Calu3 (cell line): Measurements from ENCODE around the gene ELMO3. TPM values are rescaled to one million over a fixed set of nuclear protein-coding genes. Genes with fewer than 3 reads are reported as not detected.
A peak's percentile ranks its signal among the peaks of the same experiment; 100 is the strongest.

Experiments used
- Bru-seq: library from RNA; stranded (reverse); fragments of 400-500 nt; gene quantifications from one replicate; lab custom pipeline; 2021; lab: Mats Ljungman, UMichigan
- BruChase-seq, 2 experiments: library from RNA; stranded (reverse); fragments of 400-500 nt; gene quantifications; one replicate each; lab custom pipeline; 2021; lab: Mats Ljungman, UMichigan
- BruUV-seq: library from RNA; stranded (reverse); fragments of 400-500 nt; replicated peaks from 2 replicates; lab custom pipeline; 2021; lab: Mats Ljungman, UMichigan
- CTCF ChIA-PET: fragments of 300-600 bp; sonication (Branson Sonifier 250); formaldehyde crosslinking; loops from one replicate; lab custom pipeline; 2022; ENCODE audit warnings: antibody characterized with exemption; lab: Charles Lee
- DNase-seq: peaks from one replicate; pipeline ENCODE4 v3.0.0; 2022
- H3K27ac Mint-ChIP-seq: one replicate; pipeline ENCODE4 v1.8.0; 2022; ENCODE audit warnings: mixed read lengths; ENCODE audit not compliant: unreplicated experiment
- H3K27me3 Mint-ChIP-seq: one replicate; pipeline ENCODE4 v1.8.0; 2022; ENCODE audit warnings: mixed read lengths; ENCODE audit not compliant: unreplicated experiment
- H3K36me3 Mint-ChIP-seq: one replicate; pipeline ENCODE4 v1.8.0; 2022; ENCODE audit warnings: mild to moderate bottlenecking, moderate library complexity, mixed read lengths; ENCODE audit not compliant: insufficient read depth, unreplicated experiment
- H3K4me1 Mint-ChIP-seq: one replicate; pipeline ENCODE4 v1.8.0; 2022; ENCODE audit warnings: mild to moderate bottlenecking, low read depth, mixed read lengths; ENCODE audit not compliant: unreplicated experiment
- H3K4me3 Mint-ChIP-seq: one replicate; pipeline ENCODE4 v1.8.0; 2022; ENCODE audit warnings: mild to moderate bottlenecking, low read depth, moderate library complexity, mixed read lengths; ENCODE audit not compliant: unreplicated experiment
- H3K9me3 Mint-ChIP-seq: one replicate; pipeline ENCODE4 v1.8.0; 2022; ENCODE audit warnings: low read depth, mixed read lengths; ENCODE audit not compliant: unreplicated experiment
- CTCF ChIP-seq: fragments of 200-600 bp; IDR thresholded peaks from one replicate; pipeline ENCODE4 v1.8.0; 2022; ENCODE audit warnings: antibody characterized with exemption; ENCODE audit not compliant: unreplicated experiment
- intact Hi-C: fragments of 100-400 bp; cut with micrococcal nuclease; formaldehyde crosslinking; loops from one replicate; pipeline ENCODE4 v1.10.0; 2022; ENCODE audit not compliant: unreplicated experiment
- long read RNA-seq: library from polyadenylated mRNA; stranded (forward); transcript quantifications from one replicate; pipeline ENCODE4 v2.0.0, GENCODE V29; 2022
- total RNA-seq: library from RNA; stranded (reverse); gene quantifications from 2 replicates; pipeline ENCODE4 v1.2.3, GENCODE V29; 2022

The ELMO3 gene
- total RNA-seq (31.9 and 43.2 TPM in 2 replicates), Bru-seq, nascent RNA (percentile 58 among the genes with signal in this experiment), BruChase-seq, experiment 1, labeled RNA remaining after a 6-hour chase (percentile 78 among the genes with signal in this experiment), BruChase-seq, experiment 2, labeled RNA remaining after a 2-hour chase (percentile 74 among the genes with signal in this experiment)
- long read RNA-seq, transcript ELMO3-202 (20 exons, 2,531 nt) = major isoform, 25 of 63 reads
- long read RNA-seq, partial matches to known transcripts = 19 of 63 reads
- long read RNA-seq, other reads (novel, unspliced or antisense) = 18 of 63 reads

- peaks cover 93% of the 10 kb centered on the region for H3K36me3 Mint-ChIP-seq
- no peaks in the 10 kb centered on the region for H3K27me3 Mint-ChIP-seq
- peak within 1 kb of the TSS; percentile 94 for H3K27ac Mint-ChIP-seq
- intact Hi-C loops = no loop called here
- H3K4me1 Mint-ChIP-seq = peaks cover 27% of the 10 kb centered on the region
- H3K4me3 Mint-ChIP-seq = peak within 1 kb of the TSS; percentile 88
- TF ChIP-seq CTCF = peak; percentile 93
- CTCF ChIA-PET = interaction anchor here (0.7 to 2.9 kb wide), 7 partner anchors 24 to 245 kb away, joined by 3 to 9 read pairs (median 5); partner anchors contain the start of genes FHOD1 and TMEM208
- BruUV-seq = no TSS peak
- H3K9me3 Mint-ChIP-seq = no peaks in the 10 kb centered on the region
- peak; percentile 89 for DNase-seq
Measured at GRCh38 chr16:67199011-67199807, at the start of gene ELMO3. ELMO3 (plus strand) TSS chr16:67199131; CDS start chr16:67199327, 196 bp downstream.

- CTCF ChIA-PET = interaction anchor here (0.6 kb wide), 1 partner anchor 56 kb away, joined by 3 read pairs; no protein-coding TSS in a partner anchor
- intact Hi-C loops = loop anchor here (5.0 to 10.0 kb wide), 2 partner anchors 135 to 172 kb away; no protein-coding TSS in a partner anchor
- no peaks in the 10 kb centered on the region for H3K9me3 Mint-ChIP-seq
- no peaks in the 10 kb centered on the region for H3K4me1 Mint-ChIP-seq
- DNase-seq = no peak
- BruUV-seq = TSS peak; percentile 28
- H3K27ac Mint-ChIP-seq = no peak overlapping the region
- H3K36me3 Mint-ChIP-seq = peaks cover 48% of the 10 kb centered on the region
- no peaks in the 10 kb centered on the region for H3K27me3 Mint-ChIP-seq
- H3K4me3 Mint-ChIP-seq = peak overlapping the region; percentile 71
- TF ChIP-seq CTCF = no peak
Measured at GRCh38 chr16:67149276-67150046, 49.5 kb upstream of the ELMO3 start.

- DNase-seq = peak; percentile 61
- no peaks in the 10 kb centered on the region for H3K9me3 Mint-ChIP-seq
Measured at GRCh38 chr16:67150047-67150832, 48.7 kb upstream of the ELMO3 start.

More at GRCh38 chr16:67150047-67150832, 48.7 kb upstream of the ELMO3 start:
- Mint-ChIP-seq H3K36me3 (peaks cover 43% of the 10 kb centered on the region), H3K4me3 (peak overlapping the region; percentile 71), H3K27ac (no peak overlapping the region), H3K4me1 (no peaks in the 10 kb centered on the region), H3K27me3 (no peaks in the 10 kb centered on the region)
- CTCF ChIA-PET = interaction anchor here (0.6 to 1.0 kb wide), 3 partner anchors 11 to 184 kb away, joined by 3 read pairs; no protein-coding TSS in a partner anchor
- intact Hi-C loops = loop anchor here (5.0 to 10.0 kb wide), 2 partner anchors 135 to 173 kb away; no protein-coding TSS in a partner anchor
- no TSS peak for BruUV-seq
- no peak for TF ChIP-seq CTCF
